GM23338 (cell line): ENCODE results near the gene YOD1. TPM values are rescaled to one million over a fixed set of nuclear protein-coding genes. Genes with fewer than 3 reads are reported as not detected.

Experiments
- ATAC-seq: fragments of 200-7000 bp; cut with Tn5 transposase; 3 replicates; pipeline ENCODE4 v1.9.1; 2020
- DNase-seq: peaks from one replicate; pipeline ENCODE4 v3.0.0-alpha.2; 2015; ENCODE audit warnings: low spot score
- H2AFZ ChIP-seq: fragments of 200-600 bp; sonication (generic); 2 replicates; pipeline ENCODE4 v1.8.0; 2016; ENCODE audit warnings: antibody characterized with exemption, mild to moderate bottlenecking, moderate library complexity
- H3F3A ChIP-seq: fragments of 200-600 bp; sonication (generic); replicated peaks from 2 replicates; pipeline ENCODE4 v1.8.0; 2017; ENCODE audit warnings: antibody characterized with exemption, mixed run types, low read depth
- H3K27ac ChIP-seq: fragments of 200-600 bp; sonication (generic); 2 replicates; pipeline ENCODE4 v1.6.1; 2016; ENCODE audit warnings: low read depth
- H3K27me3 ChIP-seq: fragments of 200-600 bp; sonication (generic); 2 replicates; pipeline ENCODE4 v1.8.0; 2016; ENCODE audit warnings: mild to moderate bottlenecking, mixed run types, moderate library complexity; ENCODE audit not compliant: insufficient read depth
- H3K36me3 ChIP-seq: fragments of 200-600 bp; sonication (generic); 2 replicates; pipeline ENCODE4 v1.8.0; 2016; ENCODE audit warnings: mild to moderate bottlenecking; ENCODE audit not compliant: insufficient read depth
- H3K4me1 ChIP-seq: fragments of 200-600 bp; sonication (generic); 2 replicates; pipeline ENCODE4 v1.8.0; 2016; ENCODE audit warnings: mild to moderate bottlenecking, moderate library complexity; ENCODE audit not compliant: insufficient read depth
- H3K4me2 ChIP-seq: fragments of 200-600 bp; sonication (generic); 2 replicates; pipeline ENCODE4 v1.7.1; 2017; ENCODE audit warnings: mixed run types
- H3K4me3 ChIP-seq: fragments of 200-600 bp; sonication (generic); 2 replicates; pipeline ENCODE4 v1.6.1; 2016; ENCODE audit warnings: mixed run types
- H3K79me2 ChIP-seq: fragments of 200-600 bp; sonication (generic); replicated peaks from 2 replicates; pipeline ENCODE4 v1.8.0; 2017; ENCODE audit warnings: mild to moderate bottlenecking; ENCODE audit not compliant: insufficient read depth
- H3K9me2 ChIP-seq: fragments of 200-600 bp; sonication (generic); 2 replicates; pipeline ENCODE4 v1.8.0; 2017; ENCODE audit not compliant: insufficient read depth
- H4K20me1 ChIP-seq: fragments of 200-600 bp; sonication (generic); replicated peaks from 2 replicates; pipeline ENCODE4 v1.8.0; 2017; ENCODE audit warnings: mild to moderate bottlenecking; ENCODE audit not compliant: insufficient read depth
- H3K27ac Mint-ChIP-seq: 2 replicates; pipeline ENCODE4 v1.8.0; 2020; ENCODE audit warnings: inconsistent platforms, mild to moderate bottlenecking, moderate library complexity, mixed read lengths
- H3K27me3 Mint-ChIP-seq: 3 replicates; pipeline ENCODE4 v1.8.0; 2022; ENCODE audit warnings: low read depth, mild to moderate bottlenecking, moderate library complexity, mixed read lengths, inconsistent platforms; ENCODE audit not compliant: insufficient read depth, poor library complexity
- H3K36me3 Mint-ChIP-seq: 3 replicates; pipeline ENCODE4 v1.8.0; 2021; ENCODE audit warnings: low read depth, mild to moderate bottlenecking, inconsistent platforms, moderate library complexity, mixed read lengths
- H3K4me1 Mint-ChIP-seq: 3 replicates; pipeline ENCODE4 v1.8.0; 2020; ENCODE audit warnings: mild to moderate bottlenecking, inconsistent platforms, mixed read lengths
- H3K4me3 Mint-ChIP-seq: 3 replicates; pipeline ENCODE4 v1.8.0; 2021; ENCODE audit warnings: moderate library complexity, mild to moderate bottlenecking, inconsistent platforms, mixed read lengths
- H3K9me3 Mint-ChIP-seq: 3 replicates; pipeline ENCODE4 v1.8.0; 2020; ENCODE audit warnings: moderate library complexity, mild to moderate bottlenecking, inconsistent platforms, mixed read lengths
- CTCF ChIP-seq, 2 experiments: fragments of 200-600 bp in 1 of 2; sonication (generic) in 1 of 2; conservative IDR thresholded peaks; 2 replicates each; pipeline versions ENCODE4 v1.5.1 to v1.6.1; 2016 to 2017; ENCODE audit warnings: antibody characterized with exemption in 2 of 2, low read depth in 2 of 2, mild to moderate bottlenecking in 2 of 2, moderate library complexity in 1 of 2
- ETS1 ChIP-seq: IDR thresholded peaks from 2 replicates; pipeline ENCODE4 v1.6.1; 2016; ENCODE audit warnings: antibody characterized with exemption
- REST ChIP-seq: IDR thresholded peaks from one replicate; pipeline ENCODE4 v1.6.1; 2018; ENCODE audit warnings: antibody characterized with exemption; ENCODE audit not compliant: unreplicated experiment
- ZNF462 ChIP-seq: fragments of 250-450 bp; sonication (Bioruptor Pico); IDR thresholded peaks from 2 replicates; pipeline ENCODE4 v1.5.0; 2020; ENCODE audit warnings: mild to moderate bottlenecking, moderate library complexity
- polyA plus RNA-seq: library from polyadenylated mRNA; unstranded; fragments of >200 nt; fragmentation: Nextera tagmentation; extraction: Ambion mirVana; gene quantifications from 2 replicates; pipeline ENCODE4 v1.2.1, GENCODE V29; 2016
- total RNA-seq: library from RNA; depleted of rRNA; stranded (reverse); fragments of >200 nt; shearing (Covaris generic); gene quantifications from 2 replicates; pipeline ENCODE4 v1.2.3, GENCODE V29; 2014

The YOD1 gene
- total and polyA plus RNA-seq, 2 experiments from 2014 or later: 4.6 to 21.9 TPM

GRCh38 chr1:207028884-207029650 is 21.9 kb downstream of the YOD1 start:
- Mint-ChIP-seq H3K36me3 (no peaks in the 10 kb centered on the region), H3K27me3 (peaks cover 3% of the 10 kb centered on the region), H3K9me3 (no peaks in the 10 kb centered on the region), H3K27ac (no peak overlapping the region), H3K4me1 (peaks cover 68% of the 10 kb centered on the region), H3K4me3 (no peak overlapping the region)
- ATAC-seq (no peak), DNase-seq (no peak)
- H3K9me2 ChIP-seq: peaks cover 10% of the 10 kb centered on the region; the same call in 1 of the 2 replicates
- H3F3A ChIP-seq: 0 out of 2 replicates have a peak, but pooled peaks cover 3% of the 10 kb centered on the region
- no peaks in the 10 kb centered on the region for H3K27me3 ChIP-seq
- no peaks in the 10 kb centered on the region for H3K36me3 ChIP-seq
- TF ChIP-seq REST (no peak), ETS1 (no peak), CTCF (conservative IDR thresholded peaks at IDR 0.05; ENCODE audit: low read depth in 2 of 2) (no peak), ZNF462 (no peak)
- H3K4me1 ChIP-seq: peaks cover 46% of the 10 kb centered on the region
- peak overlapping the region; percentile 49; the same call in 1 of the 2 replicates for H3K4me2 ChIP-seq
- H4K20me1 ChIP-seq: no peaks in the 10 kb centered on the region
- H3K79me2 ChIP-seq: no peaks in the 10 kb centered on the region
- H3K27ac ChIP-seq: no peak overlapping the region
- no peak overlapping the region for H2AFZ ChIP-seq
- no peak overlapping the region for H3K4me3 ChIP-seq
